IMR-90 (cell line): ENCODE data around the gene GGCT. TPM values are rescaled to one million over a fixed set of nuclear protein-coding genes. Genes with fewer than 3 reads are reported as not detected.

Experiments
- ATAC-seq: fragments of 200-7000 bp; cut with Tn5 transposase; 2 replicates; pipeline ENCODE4 v1.9.1; 2020; ENCODE audit warnings: low read depth, mild to moderate bottlenecking, moderate library complexity
- BruUV-seq: library from RNA; stranded (reverse); fragments of 400-500 nt; replicated peaks from 2 replicates; lab custom pipeline; 2021; lab: Mats Ljungman, UMichigan
- CTCF ChIA-PET: fragments of 300-600 bp; formaldehyde crosslinking; extraction: SDS; loops from one replicate; lab custom pipeline; 2021; ENCODE audit warnings: antibody characterized with exemption; lab: Yijun Ruan, JAX
- POLR2A ChIA-PET: fragments of 300-600 bp; sonication (Branson Sonifier 250); formaldehyde crosslinking; loops from one replicate; lab custom pipeline; 2022; ENCODE audit warnings: antibody characterized with exemption; ENCODE audit not compliant: unreplicated experiment; lab: Charles Lee
- DNase-seq: peaks from one replicate; pipeline ENCODE4 v3.0.0; 2013
- H2AFZ ChIP-seq: replicated peaks from 2 replicates; pipeline ENCODE3; 2013; ENCODE audit warnings: low read length, mild to moderate bottlenecking; ENCODE audit not compliant: poor library complexity
- H2AK5ac ChIP-seq: 2 replicates; pipeline ENCODE4 v1.6.1; 2013; ENCODE audit warnings: low read depth, low read length, inconsistent platforms
- H2AK9ac ChIP-seq: replicated peaks from 2 replicates; pipeline ENCODE3; 2013; ENCODE audit warnings: mild to moderate bottlenecking, low read depth, low read length, moderate library complexity; ENCODE audit not compliant: poor library complexity
- H2BK120ac ChIP-seq: 2 replicates; pipeline ENCODE4 v1.6.1; 2013; ENCODE audit warnings: low read depth, low read length, inconsistent platforms
- H2BK15ac ChIP-seq: 3 replicates; pipeline ENCODE4 v1.6.1; 2013; ENCODE audit warnings: low read depth, low read length, inconsistent platforms
- H2BK20ac ChIP-seq: 2 replicates; pipeline ENCODE4 v1.6.1; 2013; ENCODE audit warnings: low read depth, mild to moderate bottlenecking, inconsistent platforms, low read length, moderate library complexity
- H2BK5ac ChIP-seq: 2 replicates; pipeline ENCODE4 v1.6.1; 2013; ENCODE audit warnings: mild to moderate bottlenecking, low read depth, low read length, inconsistent platforms; ENCODE audit not compliant: poor library complexity, severe bottlenecking
- H3K14ac ChIP-seq: replicated peaks from 2 replicates; pipeline ENCODE4 v1.6.1; 2013; ENCODE audit warnings: low read depth, low read length, inconsistent platforms
- H3K18ac ChIP-seq: 2 replicates; pipeline ENCODE4 v1.6.1; 2013; ENCODE audit warnings: low read depth, low read length, control low read depth
- H3K23ac ChIP-seq: 2 replicates; pipeline ENCODE4 v1.6.1; 2013; ENCODE audit warnings: low read depth, low read length, inconsistent platforms
- H3K27ac ChIP-seq: 2 replicates; pipeline ENCODE4 v1.5.1; 2013; ENCODE audit warnings: mild to moderate bottlenecking, control low read depth, low read length; ENCODE audit not compliant: insufficient read depth
- H3K27me3 ChIP-seq: 2 replicates; pipeline ENCODE4 v1.6.1; 2013; ENCODE audit warnings: low read length; ENCODE audit not compliant: control insufficient read depth, insufficient read depth
- H3K36me3 ChIP-seq: 2 replicates; pipeline ENCODE4 v1.6.1; 2013; ENCODE audit warnings: low read length, mixed read lengths; ENCODE audit not compliant: control insufficient read depth, insufficient read depth
- H3K4ac ChIP-seq: 2 replicates; pipeline ENCODE4 v1.6.1; 2013; ENCODE audit warnings: low read depth, low read length, inconsistent platforms
- H3K4me1 ChIP-seq: 2 replicates; pipeline ENCODE4 v1.6.1; 2013; ENCODE audit warnings: low read length, mixed read lengths; ENCODE audit not compliant: control insufficient read depth, insufficient read depth
- H3K4me2 ChIP-seq: 2 replicates; pipeline ENCODE4 v1.6.1; 2013; ENCODE audit warnings: low read depth, mild to moderate bottlenecking, control low read depth, low read length, moderate library complexity
- H3K4me3 ChIP-seq: 2 replicates; pipeline ENCODE4 v1.5.1; 2013; ENCODE audit warnings: low read depth, mild to moderate bottlenecking, control low read depth, low read length, moderate library complexity; ENCODE audit not compliant: insufficient read depth
- H3K56ac ChIP-seq: 2 replicates; pipeline ENCODE4 v1.6.1; 2013; ENCODE audit warnings: low read length, inconsistent platforms; ENCODE audit not compliant: insufficient read depth; ENCODE audit errors: extremely low read depth
- H3K79me1 ChIP-seq, 2 experiments: 2 replicates each; pipeline ENCODE4 v1.6.1; 2013; ENCODE audit warnings: low read length in 2 of 2, inconsistent platforms in 1 of 2, low read depth in 1 of 2
- H3K9ac ChIP-seq: 2 replicates; pipeline ENCODE4 v1.6.1; 2013; ENCODE audit warnings: low read depth, low read length, control low read depth
- H3K9me1 ChIP-seq: 2 replicates; pipeline ENCODE4 v1.6.1; 2013; ENCODE audit warnings: low read length, inconsistent platforms; ENCODE audit not compliant: insufficient read depth
- H3K9me3 ChIP-seq: 2 replicates; pipeline ENCODE4 v1.6.1; 2013; ENCODE audit warnings: low read length; ENCODE audit not compliant: control insufficient read depth, insufficient read depth
- H4K20me1 ChIP-seq: 2 replicates; pipeline ENCODE4 v1.6.1; 2013; ENCODE audit warnings: low read length, inconsistent platforms; ENCODE audit not compliant: insufficient read depth
- H4K5ac ChIP-seq: 2 replicates; pipeline ENCODE4 v1.6.1; 2013; ENCODE audit warnings: mild to moderate bottlenecking, low read depth, low read length, control low read depth
- H4K8ac ChIP-seq, 2 experiments: 2 replicates each; pipeline ENCODE4 v1.6.1; 2013; ENCODE audit warnings: low read depth in 2 of 2, low read length in 2 of 2, control low read depth in 1 of 2, inconsistent platforms in 1 of 2
- H4K91ac ChIP-seq: 2 replicates; pipeline ENCODE4 v1.6.1; 2013; ENCODE audit warnings: low read depth, low read length, inconsistent platforms; ENCODE audit not compliant: insufficient read depth
- CEBPB ChIP-seq: IDR thresholded peaks from 2 replicates; pipeline ENCODE4 v1.6.1; 2012; ENCODE audit warnings: low read depth, low read length, improper control_type of control experiment
- CHD1 ChIP-seq: IDR thresholded peaks from 2 replicates; pipeline ENCODE4 v1.6.1; 2012; ENCODE audit warnings: low read depth, low read length, improper control_type of control experiment
- CTCF ChIP-seq: conservative IDR thresholded peaks from 2 replicates; pipeline ENCODE4 v1.5.1; 2012; ENCODE audit warnings: mild to moderate bottlenecking, low read depth, low read length, improper control_type of control experiment
- MAFK ChIP-seq: IDR thresholded peaks from 2 replicates; pipeline ENCODE4 v1.6.1; 2012; ENCODE audit warnings: low read depth, low read length, improper control_type of control experiment
- NFE2L2 ChIP-seq: fragments of 150-350 bp; IDR thresholded peaks from 2 replicates; pipeline ENCODE4 v1.6.1; 2016; ENCODE audit warnings: low read depth, mild to moderate bottlenecking, low read length
- POLR2A ChIP-seq: IDR thresholded peaks from 2 replicates; pipeline ENCODE4 v1.6.1; 2012; ENCODE audit warnings: mild to moderate bottlenecking, low read depth, low read length
- RAD21 ChIP-seq: IDR thresholded peaks from 2 replicates; pipeline ENCODE4 v1.6.1; 2012; ENCODE audit warnings: low read length, improper control_type of control experiment
- RFX5 ChIP-seq: IDR thresholded peaks from 2 replicates; pipeline ENCODE4 v1.8.0; 2012; ENCODE audit warnings: low read depth, mild to moderate bottlenecking, low read length, moderate library complexity
- SMC3 ChIP-seq: fragments of 150-350 bp; IDR thresholded peaks from 2 replicates; pipeline ENCODE4 v1.6.1; 2016; ENCODE audit warnings: low read depth, mild to moderate bottlenecking, antibody characterized with exemption, low read length, moderate library complexity
- USF2 ChIP-seq: fragments of 150-350 bp; IDR thresholded peaks from 2 replicates; pipeline ENCODE4 v1.6.1; 2017; ENCODE audit warnings: mild to moderate bottlenecking, antibody characterized with exemption, low read length, low read depth
- WGBS, 2 experiments: methylation state at CpG; one replicate each; pipeline versions ENCODE4 v1.1.5 to v1.1.7; 2013; ENCODE audit warnings: missing lambda C conversion rate in 2 of 2; ENCODE audit not compliant: insufficient read length in 1 of 2; ENCODE audit errors: extremely low coverage in 2 of 2; 5-methylcytosine and 5-hydroxymethylcytosine counted together
- dilution Hi-C: fragments of 300-500 bp; cut with HindIII; formaldehyde crosslinking; loops from one replicate; pipeline ENCODE4 v1.14.3; 2018; ENCODE audit warnings: low sequenced_read_pairs; ENCODE audit not compliant: unreplicated experiment
- in situ Hi-C: fragments of 300-500 bp; cut with MboI; formaldehyde crosslinking; loops from 3 replicates; pipeline ENCODE4 v1.14.3; 2019; ENCODE audit warnings: low sequenced_read_pairs, inconsistent platforms, mixed read lengths
- intact Hi-C: fragments of 100-400 bp; cut with micrococcal nuclease; formaldehyde crosslinking; loops from 2 replicates; pipeline ENCODE4 v1.10.0; 2022
- polyA plus RNA-seq, 3 experiments: library from polyadenylated mRNA; depleted of rRNA; stranded (reverse); fragments of >200 nt; gene quantifications; 2 replicates each; pipeline ENCODE4 v1.2.3, GENCODE V29; 2012; ENCODE audit warnings: low replicate concordance in 1 of 3
- total RNA-seq: library from RNA; depleted of rRNA; stranded (reverse); fragments of >200 nt; gene quantifications from 2 replicates; pipeline ENCODE4 v1.2.3, GENCODE V29; 2012

The GGCT gene
- total and polyA plus RNA-seq, 2 of the 4 experiments (the other 2 are of a cell fraction), result 12.0 to 18.6 TPM

GRCh38 chr7:30510124-30511075 is 5.8 kb upstream of the GGCT start:
- no peak overlapping the region for H4K91ac ChIP-seq
- peak; percentile 68 for TF ChIP-seq CTCF
- TF ChIP-seq RAD21, result peak; percentile 59
- no peak for TF ChIP-seq RFX5
- TF ChIP-seq CHD1, result no peak
- TF ChIP-seq POLR2A, result no peak
- TF ChIP-seq MAFK, result no peak
- no peak for TF ChIP-seq USF2
- no peak for TF ChIP-seq CEBPB
- no peak for TF ChIP-seq NFE2L2
- TF ChIP-seq SMC3, result peak; percentile 65
- no peak overlapping the region for H3K4me3 ChIP-seq
- no peak overlapping the region for H4K5ac ChIP-seq
- DNase-seq, result peak; percentile 44
- in situ Hi-C loops, result no loop called here
- no peak overlapping the region for H3K4me2 ChIP-seq
- H2AK5ac ChIP-seq, result no peak overlapping the region
- dilution Hi-C loops, result no loop called here
- no peaks in the 10 kb centered on the region for H3K36me3 ChIP-seq
- H3K9me1 ChIP-seq, result no peaks in the 10 kb centered on the region
- no peak overlapping the region for H3K4ac ChIP-seq
- no peak overlapping the region for H2BK15ac ChIP-seq
- H2BK20ac ChIP-seq, result no peak overlapping the region
- H3K9ac ChIP-seq, result no peak overlapping the region
- H2BK120ac ChIP-seq, result no peak overlapping the region
- H3K27me3 ChIP-seq, result no peaks in the 10 kb centered on the region
- H3K18ac ChIP-seq, result no peak overlapping the region
- no peak overlapping the region for H3K14ac ChIP-seq
- H2AFZ ChIP-seq, result no peak overlapping the region
- no peak overlapping the region for H3K23ac ChIP-seq
- H4K8ac ChIP-seq, result no peak overlapping the region
- no peaks in the 10 kb centered on the region for H3K4me1 ChIP-seq
- H2BK5ac ChIP-seq, result no peak overlapping the region
- peak; percentile 84; the same call in 1 of the 2 replicates for ATAC-seq
- H2AK9ac ChIP-seq, result no peak overlapping the region
- no peaks in the 10 kb centered on the region for H3K79me1 ChIP-seq
- ChIA-PET CTCF (interaction anchor here (1.5 kb wide), 1 partner anchor 60 kb away, joined by 4 read pairs; no protein-coding TSS in a partner anchor), POLR2A (no interaction called here)
- no TSS peak for BruUV-seq
- H3K27ac ChIP-seq, result no peak overlapping the region
- H4K20me1 ChIP-seq, result no peaks in the 10 kb centered on the region
- intact Hi-C loops, result loop anchor here (1.0 kb wide), 1 partner anchor 54 kb away; no protein-coding TSS in a partner anchor
- H3K56ac ChIP-seq, result no peak overlapping the region
- no CpG with 5 or more reads among the region's 4 CpGs for WGBS, 2 experiments
- no peaks in the 10 kb centered on the region for H3K9me3 ChIP-seq
